GM23338 (cell line): ENCODE data around the gene CHRDL2. TPM values are rescaled to one million over a fixed set of nuclear protein-coding genes. Genes with fewer than 3 reads are reported as not detected.

Experiments used
- ATAC-seq: fragments of 200-7000 bp; cut with Tn5 transposase; 3 replicates; pipeline ENCODE4 v1.9.1; 2020
- DNase-seq: peaks from one replicate; pipeline ENCODE4 v3.0.0-alpha.2; 2015; ENCODE audit warnings: low spot score
- H2AFZ ChIP-seq: fragments of 200-600 bp; sonication (generic); 2 replicates; pipeline ENCODE4 v1.8.0; 2016; ENCODE audit warnings: antibody characterized with exemption, mild to moderate bottlenecking, moderate library complexity
- H3F3A ChIP-seq: fragments of 200-600 bp; sonication (generic); replicated peaks from 2 replicates; pipeline ENCODE4 v1.8.0; 2017; ENCODE audit warnings: antibody characterized with exemption, mixed run types, low read depth
- H3K27ac ChIP-seq: fragments of 200-600 bp; sonication (generic); 2 replicates; pipeline ENCODE4 v1.6.1; 2016; ENCODE audit warnings: low read depth
- H3K27me3 ChIP-seq: fragments of 200-600 bp; sonication (generic); 2 replicates; pipeline ENCODE4 v1.8.0; 2016; ENCODE audit warnings: mild to moderate bottlenecking, mixed run types, moderate library complexity; ENCODE audit not compliant: insufficient read depth
- H3K36me3 ChIP-seq: fragments of 200-600 bp; sonication (generic); 2 replicates; pipeline ENCODE4 v1.8.0; 2016; ENCODE audit warnings: mild to moderate bottlenecking; ENCODE audit not compliant: insufficient read depth
- H3K4me1 ChIP-seq: fragments of 200-600 bp; sonication (generic); 2 replicates; pipeline ENCODE4 v1.8.0; 2016; ENCODE audit warnings: mild to moderate bottlenecking, moderate library complexity; ENCODE audit not compliant: insufficient read depth
- H3K4me2 ChIP-seq: fragments of 200-600 bp; sonication (generic); 2 replicates; pipeline ENCODE4 v1.7.1; 2017; ENCODE audit warnings: mixed run types
- H3K4me3 ChIP-seq: fragments of 200-600 bp; sonication (generic); 2 replicates; pipeline ENCODE4 v1.6.1; 2016; ENCODE audit warnings: mixed run types
- H3K79me2 ChIP-seq: fragments of 200-600 bp; sonication (generic); replicated peaks from 2 replicates; pipeline ENCODE4 v1.8.0; 2017; ENCODE audit warnings: mild to moderate bottlenecking; ENCODE audit not compliant: insufficient read depth
- H3K9me2 ChIP-seq: fragments of 200-600 bp; sonication (generic); 2 replicates; pipeline ENCODE4 v1.8.0; 2017; ENCODE audit not compliant: insufficient read depth
- H4K20me1 ChIP-seq: fragments of 200-600 bp; sonication (generic); replicated peaks from 2 replicates; pipeline ENCODE4 v1.8.0; 2017; ENCODE audit warnings: mild to moderate bottlenecking; ENCODE audit not compliant: insufficient read depth
- H3K27ac Mint-ChIP-seq: 2 replicates; pipeline ENCODE4 v1.8.0; 2020; ENCODE audit warnings: inconsistent platforms, mild to moderate bottlenecking, moderate library complexity, mixed read lengths
- H3K27me3 Mint-ChIP-seq: 3 replicates; pipeline ENCODE4 v1.8.0; 2022; ENCODE audit warnings: low read depth, mild to moderate bottlenecking, moderate library complexity, mixed read lengths, inconsistent platforms; ENCODE audit not compliant: insufficient read depth, poor library complexity
- H3K36me3 Mint-ChIP-seq: 3 replicates; pipeline ENCODE4 v1.8.0; 2021; ENCODE audit warnings: low read depth, mild to moderate bottlenecking, inconsistent platforms, moderate library complexity, mixed read lengths
- H3K4me1 Mint-ChIP-seq: 3 replicates; pipeline ENCODE4 v1.8.0; 2020; ENCODE audit warnings: mild to moderate bottlenecking, inconsistent platforms, mixed read lengths
- H3K4me3 Mint-ChIP-seq: 3 replicates; pipeline ENCODE4 v1.8.0; 2021; ENCODE audit warnings: moderate library complexity, mild to moderate bottlenecking, inconsistent platforms, mixed read lengths
- H3K9me3 Mint-ChIP-seq: 3 replicates; pipeline ENCODE4 v1.8.0; 2020; ENCODE audit warnings: moderate library complexity, mild to moderate bottlenecking, inconsistent platforms, mixed read lengths
- CREB1 ChIP-seq: fragments of 250-450 bp; sonication (Bioruptor Pico); IDR thresholded peaks from 2 replicates; pipeline ENCODE4 v1.5.0; 2020; ENCODE audit warnings: low read depth, mild to moderate bottlenecking, moderate library complexity
- EZH2 ChIP-seq: fragments of 200-600 bp; sonication (generic); IDR thresholded peaks from one replicate; pipeline ENCODE4 v1.8.0; 2017; ENCODE audit warnings: antibody characterized with exemption, mild to moderate bottlenecking, low read depth; ENCODE audit not compliant: unreplicated experiment
- EZH2phosphoT487 ChIP-seq: fragments of 200-600 bp; sonication (generic); IDR thresholded peaks from one replicate; pipeline ENCODE4 v1.8.1; 2018; ENCODE audit warnings: antibody characterized with exemption; ENCODE audit not compliant: unreplicated experiment
- JUNB ChIP-seq: IDR thresholded peaks from one replicate; pipeline ENCODE4 v1.6.1; 2016; ENCODE audit warnings: antibody characterized with exemption; ENCODE audit not compliant: unreplicated experiment
- NANOG ChIP-seq: IDR thresholded peaks from 2 replicates; pipeline ENCODE4 v1.6.1; 2016; ENCODE audit warnings: antibody characterized with exemption, borderline replicate concordance
- POLR2AphosphoS5 ChIP-seq: IDR thresholded peaks from 2 replicates; pipeline ENCODE4 v1.6.1; 2016; ENCODE audit warnings: antibody characterized with exemption, low read depth
- STAT1 ChIP-seq: IDR thresholded peaks from one replicate; pipeline ENCODE4 v1.6.1; 2016; ENCODE audit warnings: antibody characterized with exemption; ENCODE audit not compliant: unreplicated experiment
- ZNF114 ChIP-seq: fragments of 250-450 bp; sonication (Bioruptor Pico); IDR thresholded peaks from 2 replicates; pipeline ENCODE4 v1.5.0; 2020; ENCODE audit warnings: mild to moderate bottlenecking, moderate library complexity
- ZNF331 ChIP-seq: fragments of 250-450 bp; sonication (Bioruptor Pico); IDR thresholded peaks from 2 replicates; pipeline ENCODE4 v1.5.0; 2020; ENCODE audit warnings: low read depth, mild to moderate bottlenecking, moderate library complexity
- polyA plus RNA-seq: library from polyadenylated mRNA; unstranded; fragments of >200 nt; fragmentation: Nextera tagmentation; extraction: Ambion mirVana; gene quantifications from 2 replicates; pipeline ENCODE4 v1.2.1, GENCODE V29; 2016
- total RNA-seq: library from RNA; depleted of rRNA; stranded (reverse); fragments of >200 nt; shearing (Covaris generic); gene quantifications from 2 replicates; pipeline ENCODE4 v1.2.3, GENCODE V29; 2014
- TF ChIP-seq, protein P1 (sequence below): IDR thresholded peaks from one replicate; pipeline ENCODE4 v1.6.1; 2018; ENCODE audit warnings: antibody characterized with exemption; ENCODE audit not compliant: unreplicated experiment
- TF ChIP-seq, protein P2 (sequence below): fragments of 250-450 bp; sonication (Bioruptor Pico); IDR thresholded peaks from 2 replicates; pipeline ENCODE4 v1.5.0; 2020; ENCODE audit warnings: mild to moderate bottlenecking, moderate library complexity

CHRDL2 gene
- total and polyA plus RNA-seq, 2 experiments from 2014 or later, result 0.21 TPM; not detected in 1

DNA sequence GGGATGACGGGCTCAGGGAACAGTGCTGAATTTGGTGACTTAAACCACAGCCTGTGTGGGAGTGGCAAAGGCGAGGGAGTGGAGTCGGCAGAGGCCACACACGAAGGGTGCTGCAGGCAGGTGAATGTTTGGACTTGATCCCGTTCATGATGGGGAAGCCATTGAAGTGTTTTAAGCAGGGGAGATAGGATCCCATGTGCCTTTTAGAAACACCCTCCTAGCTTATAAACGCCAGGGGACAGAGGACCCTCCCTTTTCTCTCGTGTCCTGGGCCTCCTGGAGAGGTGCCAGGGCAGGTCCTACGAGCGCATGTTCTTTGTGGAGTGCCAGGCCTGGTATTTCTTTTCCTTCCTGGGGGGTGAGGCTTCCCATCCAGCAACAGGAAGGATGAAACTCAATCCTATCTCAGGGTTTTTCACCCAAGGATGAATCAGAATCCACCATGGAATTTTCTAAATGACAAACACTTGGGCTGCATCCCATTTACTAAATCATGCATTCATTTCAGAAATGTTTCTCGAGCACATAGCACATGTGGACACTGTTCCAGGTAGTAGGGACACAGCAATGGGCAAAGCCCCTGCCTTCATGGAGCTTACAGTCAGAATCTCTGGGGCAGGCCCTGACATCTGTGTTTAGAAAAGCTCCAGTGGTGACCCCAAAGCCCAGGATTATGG is 59.6 kb downstream of the CHRDL2 start (continued):
- TF ChIP-seq, protein P1, sequence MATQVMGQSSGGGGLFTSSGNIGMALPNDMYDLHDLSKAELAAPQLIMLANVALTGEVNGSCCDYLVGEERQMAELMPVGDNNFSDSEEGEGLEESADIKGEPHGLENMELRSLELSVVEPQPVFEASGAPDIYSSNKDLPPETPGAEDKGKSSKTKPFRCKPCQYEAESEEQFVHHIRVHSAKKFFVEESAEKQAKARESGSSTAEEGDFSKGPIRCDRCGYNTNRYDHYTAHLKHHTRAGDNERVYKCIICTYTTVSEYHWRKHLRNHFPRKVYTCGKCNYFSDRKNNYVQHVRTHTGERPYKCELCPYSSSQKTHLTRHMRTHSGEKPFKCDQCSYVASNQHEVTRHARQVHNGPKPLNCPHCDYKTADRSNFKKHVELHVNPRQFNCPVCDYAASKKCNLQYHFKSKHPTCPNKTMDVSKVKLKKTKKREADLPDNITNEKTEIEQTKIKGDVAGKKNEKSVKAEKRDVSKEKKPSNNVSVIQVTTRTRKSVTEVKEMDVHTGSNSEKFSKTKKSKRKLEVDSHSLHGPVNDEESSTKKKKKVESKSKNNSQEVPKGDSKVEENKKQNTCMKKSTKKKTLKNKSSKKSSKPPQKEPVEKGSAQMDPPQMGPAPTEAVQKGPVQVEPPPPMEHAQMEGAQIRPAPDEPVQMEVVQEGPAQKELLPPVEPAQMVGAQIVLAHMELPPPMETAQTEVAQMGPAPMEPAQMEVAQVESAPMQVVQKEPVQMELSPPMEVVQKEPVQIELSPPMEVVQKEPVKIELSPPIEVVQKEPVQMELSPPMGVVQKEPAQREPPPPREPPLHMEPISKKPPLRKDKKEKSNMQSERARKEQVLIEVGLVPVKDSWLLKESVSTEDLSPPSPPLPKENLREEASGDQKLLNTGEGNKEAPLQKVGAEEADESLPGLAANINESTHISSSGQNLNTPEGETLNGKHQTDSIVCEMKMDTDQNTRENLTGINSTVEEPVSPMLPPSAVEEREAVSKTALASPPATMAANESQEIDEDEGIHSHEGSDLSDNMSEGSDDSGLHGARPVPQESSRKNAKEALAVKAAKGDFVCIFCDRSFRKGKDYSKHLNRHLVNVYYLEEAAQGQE, result no peak
- TF ChIP-seq POLR2AphosphoS5 (no peak), CREB1 (CRISPR knock-in tag) (no peak), ZNF331 (CRISPR knock-in tag) (no peak), JUNB (no peak), EZH2phosphoT487 (no peak), STAT1 (no peak), NANOG (no peak)

DNA sequence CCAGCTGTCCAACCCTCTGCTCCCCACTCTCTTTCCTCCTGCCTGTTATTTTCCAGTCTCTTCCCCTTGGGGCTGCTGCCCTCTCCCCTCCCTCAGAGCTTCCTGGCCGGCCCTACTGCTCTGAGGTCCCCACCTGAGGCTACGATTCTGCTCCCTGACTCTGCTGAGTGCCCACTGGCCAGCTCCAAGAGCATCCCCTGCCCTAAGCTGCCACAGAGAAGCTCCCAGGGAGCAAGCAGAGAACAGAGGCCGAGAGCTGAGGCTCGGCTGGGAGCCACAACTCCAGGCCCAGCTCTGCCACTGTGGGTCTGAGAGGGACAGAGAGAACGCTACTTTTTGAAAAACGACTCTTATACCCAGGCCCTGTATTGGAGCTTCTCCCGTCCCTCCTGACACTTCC is 61.1 kb downstream of the CHRDL2 start:
- no peak overlapping the region for H2AFZ ChIP-seq
- no peaks in the 10 kb centered on the region for H3K9me2 ChIP-seq
- no peaks in the 10 kb centered on the region for H3K27me3 Mint-ChIP-seq
- no peak for DNase-seq
- no peaks in the 10 kb centered on the region for H3K79me2 ChIP-seq
- H3F3A ChIP-seq, result no peaks in the 10 kb centered on the region
- no peak overlapping the region for H3K27ac ChIP-seq
- peaks cover 3% of the 10 kb centered on the region; the same call in 1 of the 3 replicates for H3K9me3 Mint-ChIP-seq
- H3K36me3 ChIP-seq, result no peaks in the 10 kb centered on the region
- no peaks in the 10 kb centered on the region for H4K20me1 ChIP-seq
- H3K4me2 ChIP-seq, result no peak overlapping the region
- peaks cover 6% of the 10 kb centered on the region; the same call in 2 of the 3 replicates for H3K36me3 Mint-ChIP-seq
- H3K27ac Mint-ChIP-seq, result no peak overlapping the region
- H3K4me1 ChIP-seq, result no peaks in the 10 kb centered on the region
- H3K4me3 ChIP-seq, result no peak overlapping the region
- no peak; the same call in 2 of the 3 replicates for ATAC-seq
- no peaks in the 10 kb centered on the region; the same call in 2 of the 3 replicates for H3K4me1 Mint-ChIP-seq
- no peaks in the 10 kb centered on the region for H3K27me3 ChIP-seq
- H3K4me3 Mint-ChIP-seq, result no peak overlapping the region
- TF ChIP-seq ZNF114 (CRISPR knock-in tag) (no peak), EZH2 (no peak), POLR2AphosphoS5 (no peak), STAT1 (no peak), NANOG (no peak), EZH2phosphoT487 (no peak), JUNB (no peak), ZNF331 (CRISPR knock-in tag) (no peak), CREB1 (CRISPR knock-in tag) (no peak)
- TF ChIP-seq, protein P2, sequence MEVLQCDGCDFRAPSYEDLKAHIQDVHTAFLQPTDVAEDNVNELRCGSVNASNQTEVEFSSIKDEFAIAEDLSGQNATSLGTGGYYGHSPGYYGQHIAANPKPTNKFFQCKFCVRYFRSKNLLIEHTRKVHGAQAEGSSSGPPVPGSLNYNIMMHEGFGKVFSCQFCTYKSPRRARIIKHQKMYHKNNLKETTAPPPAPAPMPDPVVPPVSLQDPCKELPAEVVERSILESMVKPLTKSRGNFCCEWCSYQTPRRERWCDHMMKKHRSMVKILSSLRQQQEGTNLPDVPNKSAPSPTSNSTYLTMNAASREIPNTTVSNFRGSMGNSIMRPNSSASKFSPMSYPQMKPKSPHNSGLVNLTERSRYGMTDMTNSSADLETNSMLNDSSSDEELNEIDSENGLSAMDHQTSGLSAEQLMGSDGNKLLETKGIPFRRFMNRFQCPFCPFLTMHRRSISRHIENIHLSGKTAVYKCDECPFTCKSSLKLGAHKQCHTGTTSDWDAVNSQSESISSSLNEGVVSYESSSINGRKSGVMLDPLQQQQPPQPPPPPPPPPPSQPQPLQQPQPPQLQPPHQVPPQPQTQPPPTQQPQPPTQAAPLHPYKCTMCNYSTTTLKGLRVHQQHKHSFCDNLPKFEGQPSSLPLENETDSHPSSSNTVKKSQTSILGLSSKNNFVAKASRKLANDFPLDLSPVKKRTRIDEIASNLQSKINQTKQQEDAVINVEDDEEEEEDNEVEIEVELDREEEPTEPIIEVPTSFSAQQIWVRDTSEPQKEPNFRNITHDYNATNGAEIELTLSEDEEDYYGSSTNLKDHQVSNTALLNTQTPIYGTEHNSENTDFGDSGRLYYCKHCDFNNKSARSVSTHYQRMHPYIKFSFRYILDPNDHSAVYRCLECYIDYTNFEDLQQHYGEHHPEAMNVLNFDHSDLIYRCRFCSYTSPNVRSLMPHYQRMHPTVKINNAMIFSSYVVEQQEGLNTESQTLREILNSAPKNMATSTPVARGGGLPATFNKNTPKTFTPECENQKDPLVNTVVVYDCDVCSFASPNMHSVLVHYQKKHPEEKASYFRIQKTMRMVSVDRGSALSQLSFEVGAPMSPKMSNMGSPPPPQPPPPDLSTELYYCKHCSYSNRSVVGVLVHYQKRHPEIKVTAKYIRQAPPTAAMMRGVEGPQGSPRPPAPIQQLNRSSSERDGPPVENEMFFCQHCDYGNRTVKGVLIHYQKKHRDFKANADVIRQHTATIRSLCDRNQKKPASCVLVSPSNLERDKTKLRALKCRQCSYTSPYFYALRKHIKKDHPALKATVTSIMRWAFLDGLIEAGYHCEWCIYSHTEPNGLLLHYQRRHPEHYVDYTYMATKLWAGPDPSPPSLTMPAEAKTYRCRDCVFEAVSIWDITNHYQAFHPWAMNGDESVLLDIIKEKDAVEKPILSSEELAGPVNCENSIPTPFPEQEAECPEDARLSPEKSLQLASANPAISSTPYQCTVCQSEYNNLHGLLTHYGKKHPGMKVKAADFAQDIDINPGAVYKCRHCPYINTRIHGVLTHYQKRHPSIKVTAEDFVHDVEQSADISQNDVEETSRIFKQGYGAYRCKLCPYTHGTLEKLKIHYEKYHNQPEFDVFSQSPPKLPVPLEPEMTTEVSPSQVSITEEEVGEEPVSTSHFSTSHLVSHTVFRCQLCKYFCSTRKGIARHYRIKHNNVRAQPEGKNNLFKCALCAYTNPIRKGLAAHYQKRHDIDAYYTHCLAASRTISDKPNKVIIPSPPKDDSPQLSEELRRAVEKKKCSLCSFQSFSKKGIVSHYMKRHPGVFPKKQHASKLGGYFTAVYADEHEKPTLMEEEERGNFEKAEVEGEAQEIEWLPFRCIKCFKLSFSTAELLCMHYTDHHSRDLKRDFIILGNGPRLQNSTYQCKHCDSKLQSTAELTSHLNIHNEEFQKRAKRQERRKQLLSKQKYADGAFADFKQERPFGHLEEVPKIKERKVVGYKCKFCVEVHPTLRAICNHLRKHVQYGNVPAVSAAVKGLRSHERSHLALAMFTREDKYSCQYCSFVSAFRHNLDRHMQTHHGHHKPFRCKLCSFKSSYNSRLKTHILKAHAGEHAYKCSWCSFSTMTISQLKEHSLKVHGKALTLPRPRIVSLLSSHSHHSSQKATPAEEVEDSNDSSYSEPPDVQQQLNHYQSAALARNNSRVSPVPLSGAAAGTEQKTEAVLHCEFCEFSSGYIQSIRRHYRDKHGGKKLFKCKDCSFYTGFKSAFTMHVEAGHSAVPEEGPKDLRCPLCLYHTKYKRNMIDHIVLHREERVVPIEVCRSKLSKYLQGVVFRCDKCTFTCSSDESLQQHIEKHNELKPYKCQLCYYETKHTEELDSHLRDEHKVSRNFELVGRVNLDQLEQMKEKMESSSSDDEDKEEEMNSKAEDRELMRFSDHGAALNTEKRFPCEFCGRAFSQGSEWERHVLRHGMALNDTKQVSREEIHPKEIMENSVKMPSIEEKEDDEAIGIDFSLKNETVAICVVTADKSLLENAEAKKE (CRISPR knock-in tag), result no peak
